Measurements from ENCODE around the gene MYBPH.

The MYBPH gene

DNA sequence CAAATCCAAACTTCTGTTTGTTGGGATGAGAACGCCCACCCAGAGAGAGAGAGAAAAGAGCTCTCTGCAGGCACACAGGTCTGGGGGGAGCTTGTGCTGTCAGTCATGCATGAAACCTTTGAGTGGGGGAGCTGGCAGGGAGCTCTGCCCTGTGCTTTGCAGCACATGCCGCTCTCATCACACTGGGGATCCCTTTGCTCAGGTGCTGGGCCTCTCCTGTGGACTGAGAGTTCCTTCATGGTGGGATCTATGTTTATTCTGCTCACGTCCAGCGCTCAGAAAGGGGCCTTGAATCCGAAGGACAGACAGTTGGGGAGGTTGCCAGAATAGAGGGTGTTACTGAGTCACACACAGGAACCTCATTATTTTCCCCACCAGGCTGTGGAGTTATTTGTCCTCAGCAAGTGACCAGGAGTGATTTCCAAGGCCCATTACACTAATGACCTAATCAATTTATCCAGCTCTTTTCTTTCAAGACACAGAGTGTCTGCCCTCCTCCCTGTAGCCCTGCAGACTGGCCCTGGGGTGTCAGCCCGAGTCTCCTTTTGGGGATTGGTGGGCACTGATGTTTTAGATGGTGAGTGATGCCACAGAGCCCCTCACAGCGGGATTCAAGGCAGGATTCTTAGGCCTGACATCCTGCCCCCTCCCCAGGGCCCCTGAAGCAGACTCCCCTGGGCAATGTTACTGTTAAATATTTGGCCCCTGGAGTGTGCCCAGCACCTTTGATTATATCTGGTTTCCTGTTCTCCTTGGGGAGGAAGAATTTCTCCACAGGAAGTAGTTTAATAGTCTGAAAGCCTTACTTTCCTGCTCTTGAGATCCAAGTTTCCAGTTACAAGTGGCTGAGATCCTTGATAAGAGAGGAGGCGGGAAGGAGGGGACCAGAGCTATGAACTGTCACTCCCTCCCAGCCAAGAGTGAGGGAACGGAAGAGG is 22.3 kb downstream of the MYBPH start:
- H2AFZ ChIP-seq (ENCODE audit: low read length) = no peak overlapping the region
- no peaks in the 10 kb centered on the region for H3K27me3 ChIP-seq (replicated peaks; ENCODE audit: insufficient read depth, low read length)
- H3K9ac ChIP-seq (ENCODE audit: low read length) = no peak overlapping the region
- no peaks in the 10 kb centered on the region for H3K79me2 ChIP-seq (ENCODE audit: low read length)
- H3K4me3 ChIP-seq (ENCODE audit: low read length) = no peak overlapping the region
- H3K4me1 ChIP-seq (ENCODE audit: low read length) = no peaks in the 10 kb centered on the region
- no peaks in the 10 kb centered on the region for H3F3A ChIP-seq (ENCODE audit: insufficient read depth, low read length)
- H3K36me3 ChIP-seq (replicated peaks; ENCODE audit: insufficient read depth, low read length) = no peaks in the 10 kb centered on the region
- H3K4me2 ChIP-seq (ENCODE audit: low read depth, low read length) = no peak overlapping the region
- no peak overlapping the region for H3K27ac ChIP-seq (ENCODE audit: low read length)
- no peak for DNase-seq
- no peaks in the 10 kb centered on the region for H4K20me1 ChIP-seq (ENCODE audit: insufficient read depth, low read length)
- no peaks in the 10 kb centered on the region for H3K9me3 ChIP-seq (replicated peaks; ENCODE audit: insufficient read depth, low read length)
- TF ChIP-seq EZH2 (optimal IDR thresholded peaks at IDR 0.05; ENCODE audit: low read depth, low read length) = no peak
- TF ChIP-seq EZH2phosphoT487 (IDR thresholded peaks at IDR 0.05; ENCODE audit: low read length) = no peak
- TF ChIP-seq, protein P1, sequence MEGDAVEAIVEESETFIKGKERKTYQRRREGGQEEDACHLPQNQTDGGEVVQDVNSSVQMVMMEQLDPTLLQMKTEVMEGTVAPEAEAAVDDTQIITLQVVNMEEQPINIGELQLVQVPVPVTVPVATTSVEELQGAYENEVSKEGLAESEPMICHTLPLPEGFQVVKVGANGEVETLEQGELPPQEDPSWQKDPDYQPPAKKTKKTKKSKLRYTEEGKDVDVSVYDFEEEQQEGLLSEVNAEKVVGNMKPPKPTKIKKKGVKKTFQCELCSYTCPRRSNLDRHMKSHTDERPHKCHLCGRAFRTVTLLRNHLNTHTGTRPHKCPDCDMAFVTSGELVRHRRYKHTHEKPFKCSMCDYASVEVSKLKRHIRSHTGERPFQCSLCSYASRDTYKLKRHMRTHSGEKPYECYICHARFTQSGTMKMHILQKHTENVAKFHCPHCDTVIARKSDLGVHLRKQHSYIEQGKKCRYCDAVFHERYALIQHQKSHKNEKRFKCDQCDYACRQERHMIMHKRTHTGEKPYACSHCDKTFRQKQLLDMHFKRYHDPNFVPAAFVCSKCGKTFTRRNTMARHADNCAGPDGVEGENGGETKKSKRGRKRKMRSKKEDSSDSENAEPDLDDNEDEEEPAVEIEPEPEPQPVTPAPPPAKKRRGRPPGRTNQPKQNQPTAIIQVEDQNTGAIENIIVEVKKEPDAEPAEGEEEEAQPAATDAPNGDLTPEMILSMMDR (IDR thresholded peaks at IDR 0.05; ENCODE audit: low read length) = no peak
- H3K9me2 ChIP-seq (replicated peaks; ENCODE audit: insufficient read depth, low read length) = no peaks in the 10 kb centered on the region

DNA sequence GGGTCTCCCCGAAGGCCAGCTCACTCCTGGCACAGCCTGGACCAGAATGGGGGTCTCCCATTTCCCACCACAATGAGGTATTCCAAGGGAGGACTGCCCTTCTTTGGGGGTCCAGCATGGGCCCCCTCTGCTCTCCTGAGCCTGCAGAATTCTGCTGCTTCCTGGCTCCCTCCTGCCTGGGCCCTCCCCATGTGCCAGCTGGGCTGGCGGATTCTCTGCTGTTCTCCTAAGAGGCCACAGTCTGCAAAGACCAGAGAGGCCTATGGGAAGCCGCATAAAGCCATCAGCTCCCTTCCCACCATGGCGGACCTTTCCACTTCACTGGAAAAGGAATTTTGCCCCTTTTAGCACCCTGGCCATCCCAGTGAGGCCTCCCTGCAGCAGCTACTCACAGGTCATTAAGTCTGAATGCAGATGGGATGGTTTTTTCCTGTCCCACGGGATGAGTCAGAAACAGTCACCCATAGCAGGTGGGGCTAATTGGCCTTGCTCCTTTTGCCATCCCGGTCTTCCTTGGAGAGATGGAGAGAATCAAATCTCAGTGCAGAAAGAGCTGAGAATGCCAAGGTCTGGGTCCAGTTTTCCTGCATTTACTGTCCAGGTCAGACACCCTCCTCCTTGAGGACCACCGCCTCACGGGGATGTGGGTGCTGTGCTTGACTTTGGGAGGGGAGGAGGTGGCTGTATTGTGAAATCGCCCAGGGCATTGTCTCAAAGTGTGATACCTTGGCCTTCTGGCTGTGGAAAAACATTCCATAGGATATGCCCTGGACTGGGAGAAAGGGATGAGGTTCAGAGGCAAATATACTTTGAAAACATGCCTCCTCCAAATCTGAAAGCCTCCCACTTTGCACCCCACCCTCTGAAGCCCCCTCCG is 23.2 kb downstream of the MYBPH start:
- H3K9me3 ChIP-seq (replicated peaks; ENCODE audit: insufficient read depth, low read length) = no peaks in the 10 kb centered on the region
- DNase-seq = no peak
- H3K36me3 ChIP-seq (replicated peaks; ENCODE audit: insufficient read depth, low read length) = no peaks in the 10 kb centered on the region
- no peaks in the 10 kb centered on the region for H3K4me1 ChIP-seq (ENCODE audit: low read length)
- H3K9ac ChIP-seq (ENCODE audit: low read length) = no peak overlapping the region
- no peaks in the 10 kb centered on the region for H4K20me1 ChIP-seq (ENCODE audit: insufficient read depth, low read length)
- H3K27ac ChIP-seq (ENCODE audit: low read length) = no peak overlapping the region
- no peaks in the 10 kb centered on the region for H3K79me2 ChIP-seq (ENCODE audit: low read length)
- H3K4me3 ChIP-seq (ENCODE audit: low read length) = no peak overlapping the region
- no peak overlapping the region for H3K4me2 ChIP-seq (ENCODE audit: low read depth, low read length)
- no peaks in the 10 kb centered on the region for H3F3A ChIP-seq (ENCODE audit: insufficient read depth, low read length)
- no peaks in the 10 kb centered on the region for H3K9me2 ChIP-seq (replicated peaks; ENCODE audit: insufficient read depth, low read length)
- no peak overlapping the region for H2AFZ ChIP-seq (ENCODE audit: low read length)
- H3K27me3 ChIP-seq (replicated peaks; ENCODE audit: insufficient read depth, low read length) = no peaks in the 10 kb centered on the region
- TF ChIP-seq EZH2 (optimal IDR thresholded peaks at IDR 0.05; ENCODE audit: low read depth, low read length) (no peak), EZH2phosphoT487 (IDR thresholded peaks at IDR 0.05; ENCODE audit: low read length) (no peak)
- TF ChIP-seq, protein P1 (IDR thresholded peaks at IDR 0.05; ENCODE audit: low read length) = no peak

DNA sequence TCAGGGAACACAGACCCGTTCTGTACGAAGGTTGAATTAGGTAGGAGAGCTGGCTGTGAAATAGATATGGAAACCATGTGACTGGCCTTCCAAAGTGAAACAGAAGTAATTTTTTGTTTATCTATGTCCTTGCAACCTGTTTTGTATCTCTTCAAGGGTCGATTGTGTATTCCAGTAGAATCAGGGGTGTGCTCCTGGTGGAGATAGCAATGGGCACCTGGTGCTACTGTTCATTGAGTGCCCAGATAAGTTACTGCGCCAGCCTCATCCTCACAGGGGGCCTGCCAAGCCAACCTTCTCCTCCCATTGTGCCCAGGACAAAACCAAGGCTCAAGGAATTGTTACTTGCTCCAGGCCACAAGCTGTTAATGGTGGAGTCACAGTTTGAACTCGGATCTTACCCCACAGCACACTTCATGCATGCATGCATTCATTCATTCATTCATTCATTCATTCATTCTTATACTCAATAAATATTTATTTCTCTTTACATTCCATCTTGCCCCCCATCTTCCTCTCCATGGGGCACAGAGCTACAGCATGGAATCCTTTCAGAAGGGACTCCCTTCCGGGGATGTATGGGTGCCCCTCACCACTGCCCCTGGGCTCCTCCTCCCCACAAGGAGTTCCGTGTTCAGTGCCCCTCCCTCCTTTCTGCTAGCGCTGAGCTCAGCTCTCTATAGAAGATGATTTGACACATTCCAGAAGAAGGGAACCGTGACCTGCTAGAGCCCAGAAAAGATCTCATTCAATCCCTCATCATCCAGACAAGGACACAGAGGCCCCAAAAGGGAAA is 24.1 kb downstream of the MYBPH start:
- TF ChIP-seq, protein P1 (IDR thresholded peaks at IDR 0.05; ENCODE audit: low read length) = no peak
- no peak for TF ChIP-seq EZH2phosphoT487 (IDR thresholded peaks at IDR 0.05; ENCODE audit: low read length)
- TF ChIP-seq EZH2 (optimal IDR thresholded peaks at IDR 0.05; ENCODE audit: low read depth, low read length) = no peak
- H3K4me1 ChIP-seq (ENCODE audit: low read length) = no peaks in the 10 kb centered on the region
- H3K36me3 ChIP-seq (replicated peaks; ENCODE audit: insufficient read depth, low read length) = no peaks in the 10 kb centered on the region
- H2AFZ ChIP-seq (ENCODE audit: low read length) = no peak overlapping the region
- H3K9me3 ChIP-seq (replicated peaks; ENCODE audit: insufficient read depth, low read length) = no peaks in the 10 kb centered on the region
- no peak overlapping the region for H3K9ac ChIP-seq (ENCODE audit: low read length)
- H3K9me2 ChIP-seq (replicated peaks; ENCODE audit: insufficient read depth, low read length) = no peaks in the 10 kb centered on the region
- no peak overlapping the region for H3K4me2 ChIP-seq (ENCODE audit: low read depth, low read length)
- no peaks in the 10 kb centered on the region for H3F3A ChIP-seq (ENCODE audit: insufficient read depth, low read length)
- no peak overlapping the region for H3K27ac ChIP-seq (ENCODE audit: low read length)
- H3K27me3 ChIP-seq (replicated peaks; ENCODE audit: insufficient read depth, low read length) = no peaks in the 10 kb centered on the region
- H3K79me2 ChIP-seq (ENCODE audit: low read length) = no peaks in the 10 kb centered on the region
- H3K4me3 ChIP-seq (ENCODE audit: low read length) = no peak overlapping the region
- no peak for DNase-seq
- H4K20me1 ChIP-seq (ENCODE audit: insufficient read depth, low read length) = no peaks in the 10 kb centered on the region

All from MM.1S (cell line).